Thyroid gland (tissue), 4 donors: Measurements from ENCODE around the gene LDLRAD3. TPM values are rescaled to one million over a fixed set of nuclear protein-coding genes. Genes with fewer than 3 reads are reported as not detected.

Experiments used
- DNase-seq, 2 donors: peaks; one replicate each; pipeline ENCODE4 v3.0.0-alpha.2; 2019
- H3K27ac ChIP-seq, 3 donors: fragments of 200-600 bp; sonication (generic); 1 replicate in 2 of 3; 2 replicates in 1 of 3; pipeline ENCODE4 v1.5.1; 2016 to 2019; ENCODE audit warnings: mild to moderate bottlenecking in 1 of 3, moderate library complexity in 1 of 3
- H3K27me3 ChIP-seq: fragments of 200-600 bp; sonication (generic); one replicate; pipeline ENCODE4 v1.5.1; 2019
- H3K36me3 ChIP-seq, 2 donors: fragments of 200-600 bp; sonication (generic); one replicate each; pipeline ENCODE4 v1.5.1; 2016 to 2019
- H3K4me1 ChIP-seq, 2 donors: fragments of 200-600 bp; sonication (generic); one replicate each; pipeline ENCODE4 v1.5.1; 2017 to 2019
- H3K4me3 ChIP-seq, 3 donors: fragments of 200-600 bp; sonication (generic); replicated peaks in 1 of 3; 1 replicate in 2 of 3; 2 replicates in 1 of 3; pipeline ENCODE4 v1.5.1; 2016; ENCODE audit warnings: mild to moderate bottlenecking in 1 of 3
- H3K9me3 ChIP-seq: fragments of 200-600 bp; sonication (generic); one replicate; pipeline ENCODE4 v1.5.1; 2017
- POLR2A ChIP-seq, 2 donors: fragments of 450-650 bp; IDR thresholded peaks; one replicate each; pipeline ENCODE4 v1.6.1; 2017; ENCODE audit warnings: antibody characterized with exemption in 2 of 2, mild to moderate bottlenecking in 2 of 2, moderate library complexity in 1 of 2
- WGBS, 2 donors: methylation state at CpG; one replicate each; pipeline ENCODE4 v1.1.5; 2017; 5-methylcytosine and 5-hydroxymethylcytosine counted together
- intact Hi-C: fragments of 100-400 bp; cut with DNase I; formaldehyde crosslinking; loops from one replicate; pipeline ENCODE4 v1.15.1; 2023
- total RNA-seq, 4 donors: library from RNA; depleted of rRNA; stranded (reverse); fragments of >200 nt; gene quantifications; one replicate each; pipeline ENCODE4 v1.2.3, GENCODE V29; 2016
- TF ChIP-seq, protein P1 (sequence below), 6 experiments: fragments of 200-600 bp in 3 of 6; fragments of 450-650 bp in 3 of 6; sonication (generic) in 3 of 6; IDR thresholded peaks; one replicate each; pipeline ENCODE4 v1.5.1; 2016 to 2019; ENCODE audit warnings: antibody characterized with exemption in 6 of 6, mild to moderate bottlenecking in 2 of 6, inconsistent platforms in 1 of 6, moderate library complexity in 1 of 6

LDLRAD3 gene
- total RNA-seq, 4 donors from 2014 or later, result 3.6 to 9.3 (median 6.2) TPM

GRCh38 chr11:36126678-36127077, 182.8 kb downstream of the LDLRAD3 start:
- intact Hi-C loops, result no loop called here
- no peak overlapping the region for H3K27ac ChIP-seq
- H3K4me1 ChIP-seq, result no peaks in the 10 kb centered on the region
- no peaks in the 10 kb centered on the region for H3K36me3 ChIP-seq
- no peak for DNase-seq
- TF ChIP-seq, protein P1, sequence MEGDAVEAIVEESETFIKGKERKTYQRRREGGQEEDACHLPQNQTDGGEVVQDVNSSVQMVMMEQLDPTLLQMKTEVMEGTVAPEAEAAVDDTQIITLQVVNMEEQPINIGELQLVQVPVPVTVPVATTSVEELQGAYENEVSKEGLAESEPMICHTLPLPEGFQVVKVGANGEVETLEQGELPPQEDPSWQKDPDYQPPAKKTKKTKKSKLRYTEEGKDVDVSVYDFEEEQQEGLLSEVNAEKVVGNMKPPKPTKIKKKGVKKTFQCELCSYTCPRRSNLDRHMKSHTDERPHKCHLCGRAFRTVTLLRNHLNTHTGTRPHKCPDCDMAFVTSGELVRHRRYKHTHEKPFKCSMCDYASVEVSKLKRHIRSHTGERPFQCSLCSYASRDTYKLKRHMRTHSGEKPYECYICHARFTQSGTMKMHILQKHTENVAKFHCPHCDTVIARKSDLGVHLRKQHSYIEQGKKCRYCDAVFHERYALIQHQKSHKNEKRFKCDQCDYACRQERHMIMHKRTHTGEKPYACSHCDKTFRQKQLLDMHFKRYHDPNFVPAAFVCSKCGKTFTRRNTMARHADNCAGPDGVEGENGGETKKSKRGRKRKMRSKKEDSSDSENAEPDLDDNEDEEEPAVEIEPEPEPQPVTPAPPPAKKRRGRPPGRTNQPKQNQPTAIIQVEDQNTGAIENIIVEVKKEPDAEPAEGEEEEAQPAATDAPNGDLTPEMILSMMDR (IDR thresholded peaks at IDR 0.05), result no peak
- TF ChIP-seq POLR2A (IDR thresholded peaks at IDR 0.05), result no peak
- no peak overlapping the region for H3K4me3 ChIP-seq
- no peaks in the 10 kb centered on the region for H3K9me3 ChIP-seq
- H3K27me3 ChIP-seq, result no peaks in the 10 kb centered on the region
- 46 to 49% methylated on average over 3 of the region's 3 CpGs for WGBS, 2 donors

- intact Hi-C loops, result no loop called here
- Histone ChIP-seq H3K27ac (no peak overlapping the region), H3K9me3 (no peaks in the 10 kb centered on the region), H3K27me3 (no peaks in the 10 kb centered on the region), H3K4me1 (no peaks in the 10 kb centered on the region), H3K36me3 (no peaks in the 10 kb centered on the region), H3K4me3 (no peak overlapping the region)
- no peak for DNase-seq
- no peak for TF ChIP-seq POLR2A (IDR thresholded peaks at IDR 0.05)
- TF ChIP-seq, protein P1 (IDR thresholded peaks at IDR 0.05), result no peak
Measured at GRCh38 chr11:36127550-36127949, 183.7 kb downstream of the LDLRAD3 start.

GRCh38 chr11:36129955-36130354, 186.1 kb downstream of the LDLRAD3 start:
- Histone ChIP-seq H3K27me3 (no peaks in the 10 kb centered on the region), H3K4me1 (no peaks in the 10 kb centered on the region), H3K36me3 (no peaks in the 10 kb centered on the region), H3K9me3 (no peaks in the 10 kb centered on the region), H3K4me3 (no peak overlapping the region), H3K27ac (no peak overlapping the region)
- DNase-seq, result no peak
- no peak for TF ChIP-seq POLR2A (IDR thresholded peaks at IDR 0.05)
- TF ChIP-seq, protein P1 (IDR thresholded peaks at IDR 0.05), result no peak
- WGBS, 2 donors, result 82 to 85% methylated on average over 6 of the region's 6 CpGs
- intact Hi-C loops, result no loop called here

GRCh38 chr11:36130401-36130800, 186.5 kb downstream of the LDLRAD3 start:
- no peak for DNase-seq
- H3K27me3 ChIP-seq, result no peaks in the 10 kb centered on the region
- intact Hi-C loops, result no loop called here
- H3K9me3 ChIP-seq, result no peaks in the 10 kb centered on the region
- H3K36me3 ChIP-seq, result no peaks in the 10 kb centered on the region
- no peaks in the 10 kb centered on the region for H3K4me1 ChIP-seq
- 94 to 97% methylated on average over 8 of the region's 8 CpGs for WGBS, 2 donors
- H3K27ac ChIP-seq, result no peak overlapping the region
- no peak for TF ChIP-seq POLR2A (IDR thresholded peaks at IDR 0.05)
- TF ChIP-seq, protein P1 (IDR thresholded peaks at IDR 0.05), result no peak
- no peak overlapping the region for H3K4me3 ChIP-seq

- Histone ChIP-seq H3K4me3 (no peak overlapping the region), H3K27me3 (no peaks in the 10 kb centered on the region), H3K4me1 (no peaks in the 10 kb centered on the region), H3K27ac (no peak overlapping the region), H3K36me3 (no peaks in the 10 kb centered on the region), H3K9me3 (no peaks in the 10 kb centered on the region)
- intact Hi-C loops, result no loop called here
- DNase-seq, result peak; percentile 24 to 25
- WGBS, 2 donors, result 51 to 55% methylated on average over 8 of the region's 8 CpGs
- TF ChIP-seq, protein P1 (IDR thresholded peaks at IDR 0.05), result peak in 4 of 6 experiments; percentile 16 to 57 (median 44)
- no peak for TF ChIP-seq POLR2A (IDR thresholded peaks at IDR 0.05)
Measured at GRCh38 chr11:36131721-36132397, 188.0 kb downstream of the LDLRAD3 start.
